ENCODE measurements around the gene TSHZ2.

TSHZ2 gene

DNA sequence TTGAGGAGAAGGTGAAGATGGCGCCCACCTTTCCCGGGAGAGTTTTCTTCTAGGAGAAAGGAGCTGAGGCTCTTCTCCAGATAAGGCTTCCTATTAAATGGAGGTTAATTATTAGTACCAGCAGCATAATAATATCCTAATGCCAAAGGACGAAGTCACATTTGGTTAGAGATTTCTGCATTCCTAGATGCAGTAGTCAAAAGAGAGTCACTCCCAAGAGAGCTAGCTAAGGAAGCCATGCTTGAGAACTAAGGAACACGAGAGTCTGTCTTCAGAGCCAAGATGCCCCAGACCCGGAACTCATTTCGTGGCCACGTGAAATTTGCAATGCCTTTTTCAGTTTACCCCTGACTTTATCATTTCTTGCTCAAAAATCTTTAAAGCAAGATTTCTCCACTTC lies 132.7 kb downstream of the TSHZ2 start:
- no peak for DNase-seq (ENCODE audit: extremely low spot score)
- CTCF ChIA-PET: no interaction called here
- POLR2A ChIA-PET: no interaction called here
- no peak for TF ChIP-seq SP1 (IDR thresholded peaks at IDR 0.05)
- TF ChIP-seq HDGF (IDR thresholded peaks at IDR 0.05; ENCODE audit: borderline replicate concordance): no peak
- TF ChIP-seq L3MBTL2 (conservative IDR thresholded peaks at IDR 0.05): no peak
- no peak for TF ChIP-seq LEF1 (IDR thresholded peaks at IDR 0.05; ENCODE audit: borderline replicate concordance)
- no peak for TF ChIP-seq TARDBP (IDR thresholded peaks at IDR 0.05)
- no peak for TF ChIP-seq FOXM1 (IDR thresholded peaks at IDR 0.05; ENCODE audit: borderline replicate concordance)
- TF ChIP-seq FOXK2 (IDR thresholded peaks at IDR 0.05): no peak
- TF ChIP-seq, protein P1, sequence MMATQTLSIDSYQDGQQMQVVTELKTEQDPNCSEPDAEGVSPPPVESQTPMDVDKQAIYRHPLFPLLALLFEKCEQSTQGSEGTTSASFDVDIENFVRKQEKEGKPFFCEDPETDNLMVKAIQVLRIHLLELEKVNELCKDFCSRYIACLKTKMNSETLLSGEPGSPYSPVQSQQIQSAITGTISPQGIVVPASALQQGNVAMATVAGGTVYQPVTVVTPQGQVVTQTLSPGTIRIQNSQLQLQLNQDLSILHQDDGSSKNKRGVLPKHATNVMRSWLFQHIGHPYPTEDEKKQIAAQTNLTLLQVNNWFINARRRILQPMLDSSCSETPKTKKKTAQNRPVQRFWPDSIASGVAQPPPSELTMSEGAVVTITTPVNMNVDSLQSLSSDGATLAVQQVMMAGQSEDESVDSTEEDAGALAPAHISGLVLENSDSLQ (IDR thresholded peaks at IDR 0.05): no peak
- no peak for TF ChIP-seq ARNT (IDR thresholded peaks at IDR 0.05)
- no peak for TF ChIP-seq CTBP1 (IDR thresholded peaks at IDR 0.05; ENCODE audit: borderline replicate concordance)
- no peak for TF ChIP-seq NFRKB (IDR thresholded peaks at IDR 0.05)
- TF ChIP-seq FOXA1 (IDR thresholded peaks at IDR 0.05): no peak
- no peak for TF ChIP-seq SUZ12 (IDR thresholded peaks at IDR 0.05)
- no peak for TF ChIP-seq BHLHE40 (IDR thresholded peaks at IDR 0.05; ENCODE audit: borderline replicate concordance)
- no peak for TF ChIP-seq ELF4 (IDR thresholded peaks at IDR 0.05)
- TF ChIP-seq ZNF384 (IDR thresholded peaks at IDR 0.05): no peak

GRCh38 chr20:53116733-53117132 lies 144.6 kb downstream of the TSHZ2 start:
- TF ChIP-seq ZNF384 (IDR thresholded peaks at IDR 0.05) (no peak), L3MBTL2 (conservative IDR thresholded peaks at IDR 0.05) (no peak), CTBP1 (IDR thresholded peaks at IDR 0.05; ENCODE audit: borderline replicate concordance) (no peak), FOXA1 (IDR thresholded peaks at IDR 0.05) (no peak), SP1 (IDR thresholded peaks at IDR 0.05) (no peak), BHLHE40 (IDR thresholded peaks at IDR 0.05; ENCODE audit: borderline replicate concordance) (no peak), FOXK2 (IDR thresholded peaks at IDR 0.05) (no peak), NFRKB (IDR thresholded peaks at IDR 0.05) (no peak), FOXM1 (IDR thresholded peaks at IDR 0.05; ENCODE audit: borderline replicate concordance) (no peak), ARNT (IDR thresholded peaks at IDR 0.05) (no peak), SUZ12 (IDR thresholded peaks at IDR 0.05) (no peak), TARDBP (IDR thresholded peaks at IDR 0.05) (no peak), LEF1 (IDR thresholded peaks at IDR 0.05; ENCODE audit: borderline replicate concordance) (no peak)
- TF ChIP-seq, protein P1 (IDR thresholded peaks at IDR 0.05): no peak
- no peak for DNase-seq (ENCODE audit: extremely low spot score)
- POLR2A ChIA-PET: no interaction called here
- CTCF ChIA-PET: no interaction called here

- ChIA-PET CTCF (no interaction called here), POLR2A (no interaction called here)
- no peak for DNase-seq (ENCODE audit: extremely low spot score)
- no peak for TF ChIP-seq SUZ12 (IDR thresholded peaks at IDR 0.05)
These were observed 150.7 kb downstream of the TSHZ2 start for GRCh38 chr20:53122853-53123252.

DNA sequence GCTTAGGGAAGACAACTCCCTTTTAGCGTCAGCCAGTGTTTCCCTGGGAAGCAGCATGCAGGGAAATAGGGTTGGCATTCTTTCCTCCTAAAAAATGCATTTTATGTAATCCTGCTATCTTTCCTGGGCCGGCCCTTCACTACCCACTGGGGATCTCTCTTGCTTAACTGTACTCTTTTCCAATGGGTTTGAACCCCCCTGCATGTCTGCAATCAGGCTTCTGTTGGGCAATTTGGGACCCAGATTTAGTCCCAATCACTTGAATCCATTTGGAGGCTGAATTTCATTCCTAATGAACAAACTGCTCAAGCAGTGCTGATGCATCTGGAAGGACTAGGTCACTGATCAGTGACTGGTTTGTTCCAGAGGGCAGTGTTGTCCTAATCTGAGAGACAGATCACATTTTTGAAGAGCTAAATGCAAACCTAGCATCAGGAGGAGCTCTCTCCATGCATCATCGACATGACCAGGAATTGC lies 152.0 kb downstream of the TSHZ2 start:
- no peak for DNase-seq (ENCODE audit: extremely low spot score)
- CTCF ChIA-PET: no interaction called here
- TF ChIP-seq NFRKB (IDR thresholded peaks at IDR 0.05) (no peak), SP1 (IDR thresholded peaks at IDR 0.05) (no peak), FOXK2 (IDR thresholded peaks at IDR 0.05) (no peak), BHLHE40 (IDR thresholded peaks at IDR 0.05; ENCODE audit: borderline replicate concordance) (no peak), ARNT (IDR thresholded peaks at IDR 0.05) (no peak), SUZ12 (IDR thresholded peaks at IDR 0.05) (no peak), LEF1 (IDR thresholded peaks at IDR 0.05; ENCODE audit: borderline replicate concordance) (no peak), FOXM1 (IDR thresholded peaks at IDR 0.05; ENCODE audit: borderline replicate concordance) (no peak), TARDBP (IDR thresholded peaks at IDR 0.05) (no peak), ZNF384 (IDR thresholded peaks at IDR 0.05) (no peak), L3MBTL2 (conservative IDR thresholded peaks at IDR 0.05) (no peak), CTBP1 (IDR thresholded peaks at IDR 0.05; ENCODE audit: borderline replicate concordance) (no peak), HDGF (IDR thresholded peaks at IDR 0.05; ENCODE audit: borderline replicate concordance) (no peak)
- TF ChIP-seq, protein P1 (IDR thresholded peaks at IDR 0.05): no peak
- POLR2A ChIA-PET: no interaction called here

DNA sequence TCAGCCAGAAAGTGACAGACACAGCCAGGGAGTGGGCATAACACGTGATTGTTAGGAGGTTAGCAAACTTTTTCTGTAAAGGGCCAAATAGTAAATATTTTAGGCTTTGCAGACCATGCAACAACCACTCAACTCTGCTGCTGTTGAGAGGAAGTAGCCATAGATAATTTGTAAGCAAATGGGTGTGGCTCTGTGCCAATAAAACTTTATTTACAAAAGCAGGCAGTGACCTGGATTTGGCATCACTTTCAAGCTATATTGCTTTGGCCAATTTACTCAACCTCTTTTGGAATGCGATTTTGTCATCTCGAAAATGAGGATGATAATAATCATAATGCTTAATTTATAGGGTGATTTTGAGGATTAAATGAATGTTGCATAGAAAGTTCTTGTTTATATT lies 152.6 kb downstream of the TSHZ2 start:
- POLR2A ChIA-PET: no interaction called here
- CTCF ChIA-PET: no interaction called here
- TF ChIP-seq NFRKB (IDR thresholded peaks at IDR 0.05): no peak
- no peak for TF ChIP-seq CTBP1 (IDR thresholded peaks at IDR 0.05; ENCODE audit: borderline replicate concordance)
- no peak for TF ChIP-seq TARDBP (IDR thresholded peaks at IDR 0.05)
- TF ChIP-seq, protein P1 (IDR thresholded peaks at IDR 0.05): no peak
- no peak for TF ChIP-seq HDGF (IDR thresholded peaks at IDR 0.05; ENCODE audit: borderline replicate concordance)
- TF ChIP-seq L3MBTL2 (conservative IDR thresholded peaks at IDR 0.05): no peak
- no peak for TF ChIP-seq FOXM1 (IDR thresholded peaks at IDR 0.05; ENCODE audit: borderline replicate concordance)
- no peak for TF ChIP-seq ZNF384 (IDR thresholded peaks at IDR 0.05)
- TF ChIP-seq LEF1 (IDR thresholded peaks at IDR 0.05; ENCODE audit: borderline replicate concordance): no peak
- TF ChIP-seq BHLHE40 (IDR thresholded peaks at IDR 0.05; ENCODE audit: borderline replicate concordance): no peak
- no peak for TF ChIP-seq SUZ12 (IDR thresholded peaks at IDR 0.05)
- no peak for TF ChIP-seq ELF4 (IDR thresholded peaks at IDR 0.05)
- no peak for TF ChIP-seq SP1 (IDR thresholded peaks at IDR 0.05)
- TF ChIP-seq FOXA1 (IDR thresholded peaks at IDR 0.05): no peak
- TF ChIP-seq ARNT (IDR thresholded peaks at IDR 0.05): no peak
- DNase-seq (ENCODE audit: extremely low spot score): no peak

All from HEK293T (cell line).